Upper lobe of right lung (tissue), 1 donor: ENCODE data around the gene SPATA6. TPM values are rescaled to one million over a fixed set of nuclear protein-coding genes. Genes with fewer than 3 reads are reported as not detected.
"Not testable (repeated sequence)": the region's sequence is repeated elsewhere in the genome, so short reads cannot be mapped to it uniquely, and the experiment has no call there.

Source experiments
- ATAC-seq: fragments of 200-7000 bp; cut with Tn5 transposase; one replicate; pipeline ENCODE4 v1.9.1; 2020; ENCODE audit warnings: mild to moderate bottlenecking, moderate library complexity
- DNase-seq: peaks from one replicate; pipeline ENCODE4 v3.0.0-alpha.2; 2020
- H3K27ac ChIP-seq: fragments of 200-600 bp; one replicate; pipeline ENCODE4 v1.8.0; 2022
- H3K27me3 ChIP-seq: fragments of 200-600 bp; one replicate; pipeline ENCODE4 v1.8.0; 2022; ENCODE audit warnings: mild to moderate bottlenecking
- H3K36me3 ChIP-seq: fragments of 200-600 bp; one replicate; pipeline ENCODE4 v1.8.0; 2022
- H3K4me1 ChIP-seq: fragments of 200-600 bp; one replicate; pipeline ENCODE4 v1.8.0; 2022
- H3K4me3 ChIP-seq: fragments of 200-600 bp; one replicate; pipeline ENCODE4 v1.8.0; 2022; ENCODE audit warnings: mild to moderate bottlenecking
- H3K9me3 ChIP-seq: fragments of 200-600 bp; one replicate; pipeline ENCODE4 v1.8.0; 2022
- CTCF ChIP-seq: fragments of 200-600 bp; IDR thresholded peaks from one replicate; pipeline ENCODE4 v1.8.0; 2022; ENCODE audit warnings: antibody characterized with exemption
- intact Hi-C: fragments of 100-400 bp; cut with DNase I; formaldehyde crosslinking; loops from one replicate; pipeline ENCODE4 v1.11.0; 2022
- long read RNA-seq: library from polyadenylated mRNA; unstranded; transcript quantifications from one replicate; pipeline ENCODE4 v2.0.0, GENCODE V29; 2021
- total RNA-seq: library from RNA; stranded (reverse); fragmentation: NEBNext Ultra II Directional; extraction: Animal tissue kit (Norgen Biotek cat#: 25700); gene quantifications from one replicate; pipeline ENCODE4 v1.2.1, GENCODE V29; 2021
- donor health status: DM: no; HTN: yes; CAD: no; lungs with severe emphysema.

The SPATA6 gene
- 19.5 TPM for total RNA-seq
- long read RNA-seq, full-length matches to known transcripts: 3 of 13 reads
- long read RNA-seq, partial matches to known transcripts: 0 of 13 reads
- long read RNA-seq, other reads (novel, unspliced or antisense): 10 of 13 reads

- Histone ChIP-seq H3K9me3 (no peaks in the 10 kb centered on the region), H3K4me3 (peak within 1 kb of the TSS; percentile 70), H3K27me3 (no peaks in the 10 kb centered on the region), H3K4me1 (peaks cover 29% of the 10 kb centered on the region), H3K27ac (peak within 1 kb of the TSS; percentile 88), H3K36me3 (no peaks in the 10 kb centered on the region)
- DNase-seq: peak; percentile 99
- ATAC-seq: peak; percentile 99
- TF ChIP-seq CTCF: peak; percentile 20
- intact Hi-C loops: no loop called here
Measured at GRCh38 chr1:48471691-48472576, at the start of gene SPATA6. TSS of gene SPATA6 (minus strand) at chr1:48472204. CDS start at chr1:48472008, 196 bp downstream.

- H3K9me3 ChIP-seq, DNase-seq, H3K36me3 ChIP-seq, H3K4me1 ChIP-seq, intact Hi-C loops, ATAC-seq, H3K27ac ChIP-seq, H3K27me3 ChIP-seq, H3K4me3 ChIP-seq: not testable (repeated sequence)
Measured at GRCh38 chr1:48519896-48520295, 47.9 kb upstream of the SPATA6 start.

- no peaks in the 10 kb centered on the region for H3K9me3 ChIP-seq
- TF ChIP-seq CTCF: no peak
- intact Hi-C loops: no loop called here
- H3K27ac ChIP-seq: no peak overlapping the region
- H3K36me3 ChIP-seq: no peaks in the 10 kb centered on the region
- ATAC-seq (no peak), DNase-seq (no peak)
- no peaks in the 10 kb centered on the region for H3K4me1 ChIP-seq
- H3K27me3 ChIP-seq: no peaks in the 10 kb centered on the region
- H3K4me3 ChIP-seq: no peak overlapping the region
Measured at GRCh38 chr1:48506870-48507269, 34.9 kb upstream of the SPATA6 start.

- no peak for TF ChIP-seq CTCF
- Histone ChIP-seq H3K36me3 (no peaks in the 10 kb centered on the region), H3K27ac (no peak overlapping the region), H3K9me3 (no peaks in the 10 kb centered on the region), H3K4me1 (no peaks in the 10 kb centered on the region), H3K4me3 (no peak overlapping the region), H3K27me3 (no peaks in the 10 kb centered on the region)
- no peak for DNase-seq
- ATAC-seq: no peak
- intact Hi-C loops: no loop called here
Measured at GRCh38 chr1:48500541-48501450, 28.8 kb upstream of the SPATA6 start.

GRCh38 chr1:48499211-48499735 lies 27.3 kb upstream of the SPATA6 start:
- TF ChIP-seq CTCF: no peak
- intact Hi-C loops: no loop called here

More at GRCh38 chr1:48499211-48499735, 27.3 kb upstream of the SPATA6 start:
- no peaks in the 10 kb centered on the region for H3K9me3 ChIP-seq
- ATAC-seq (no peak), DNase-seq (no peak)
- no peak overlapping the region for H3K4me3 ChIP-seq
- peaks cover 6% of the 10 kb centered on the region for H3K4me1 ChIP-seq
- no peaks in the 10 kb centered on the region for H3K27me3 ChIP-seq
- no peaks in the 10 kb centered on the region for H3K36me3 ChIP-seq
- H3K27ac ChIP-seq: no peak overlapping the region
